Caki2 (cell line): ENCODE measurements around the gene RBFOX1. TPM values are rescaled to one million over a fixed set of nuclear protein-coding genes. Genes with fewer than 3 reads are reported as not detected.

ENCODE experiments used
- DNase-seq: peaks from one replicate; pipeline ENCODE4 v3.0.0-alpha.2; 2015; ENCODE audit warnings: low read depth
- in situ Hi-C: cut with HindIII; loops from 2 replicates; pipeline ENCODE4 v1.10.0; 2016; ENCODE audit warnings: low sequenced_read_pairs, low pct_unique_long_range_greater_than_20kb, mixed read lengths
- total RNA-seq: library from RNA; depleted of rRNA; stranded (reverse); fragments of >200 nt; shearing (Covaris generic); gene quantifications from 2 replicates; pipeline ENCODE4 v1.2.3, GENCODE V29; 2014; ENCODE audit warnings: low replicate concordance

The RBFOX1 gene
- total RNA-seq, 1 experiment from 2014 or later, result 0.24 TPM

DNA sequence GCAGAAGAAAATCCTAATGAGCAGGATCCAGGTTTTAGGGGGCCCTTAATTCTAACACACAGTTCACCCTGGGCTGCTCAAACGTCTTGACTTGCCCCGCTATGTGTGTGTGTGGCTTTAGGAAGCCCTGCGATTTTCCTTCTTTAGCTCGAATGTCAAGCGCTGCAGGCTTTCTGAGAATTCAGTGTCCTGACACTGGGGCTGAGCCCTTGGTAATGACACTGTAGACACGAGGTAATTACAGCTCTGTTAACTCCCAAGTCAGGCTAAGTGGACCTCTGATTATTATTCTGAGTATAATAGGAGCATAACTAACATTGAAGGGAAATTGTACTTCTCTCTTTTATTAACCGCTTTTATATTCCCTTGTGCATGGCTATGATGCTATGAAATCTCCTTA is 202.1 kb downstream of the RBFOX1 start:
- DNase-seq, result no peak
- in situ Hi-C loops, result no loop called here

DNA sequence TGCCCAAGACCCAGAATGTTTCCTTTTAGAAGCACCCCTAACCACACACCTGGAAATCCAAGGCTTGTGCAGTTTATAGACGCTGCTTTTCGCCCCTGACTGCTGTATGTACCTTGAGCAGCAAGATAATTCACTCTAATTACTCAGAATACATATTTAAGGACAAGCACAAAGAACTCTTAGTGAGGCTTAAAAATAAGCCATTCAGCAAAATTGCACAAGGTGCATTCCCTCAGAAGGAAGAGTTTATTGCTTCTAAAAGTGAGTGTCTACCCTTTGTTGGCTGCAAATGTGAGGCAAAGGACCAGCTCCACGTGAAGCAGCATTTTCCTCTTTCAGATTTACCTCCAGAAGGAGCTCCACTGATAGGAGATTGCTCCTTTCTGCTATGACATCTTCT is 208.4 kb downstream of the RBFOX1 start:
- in situ Hi-C loops, result no loop called here

DNA sequence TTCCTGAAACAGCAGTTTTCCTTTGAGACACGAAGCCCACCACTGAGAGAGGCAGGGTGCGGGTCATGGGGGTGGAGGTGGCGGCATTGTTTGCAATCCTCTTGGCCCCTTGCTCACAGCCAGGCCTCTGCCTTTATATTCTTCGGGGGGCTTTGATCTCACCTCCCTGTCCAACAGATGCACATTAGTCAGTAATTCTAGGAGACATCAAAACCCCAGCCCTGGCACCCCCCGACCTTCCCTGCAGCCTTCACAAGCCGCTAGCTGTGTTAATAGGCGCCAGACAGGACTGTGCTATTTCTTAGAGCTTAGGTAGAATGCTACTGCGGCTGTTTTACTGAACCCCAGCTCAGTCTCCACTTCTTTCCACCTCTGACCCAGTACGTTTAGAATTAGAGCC is 212.6 kb downstream of the RBFOX1 start:
- in situ Hi-C loops, result no loop called here
- DNase-seq, result no peak

More for the DNA sequence above, 208.4 kb downstream of the RBFOX1 start:
- DNase-seq, result no peak

DNA sequence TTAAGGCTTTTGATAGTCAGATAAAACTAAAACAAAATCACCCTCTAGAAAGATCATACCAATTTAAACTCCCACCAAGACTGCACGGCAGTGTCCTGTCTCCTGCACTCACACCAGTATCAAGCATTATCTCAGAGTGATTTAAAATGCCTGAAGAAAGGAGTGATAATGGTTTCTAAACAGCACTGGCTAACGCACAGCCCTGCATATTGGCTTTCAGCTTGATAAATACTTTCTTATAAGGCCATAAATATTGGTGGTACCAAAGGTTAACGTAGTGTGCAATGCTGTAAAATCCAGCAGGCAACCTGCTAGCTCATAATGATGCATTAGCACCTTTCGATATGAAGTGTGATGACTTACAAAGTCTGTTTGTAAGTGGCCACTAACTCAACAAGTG is 214.3 kb downstream of the RBFOX1 start:
- no peak for DNase-seq
- in situ Hi-C loops, result no loop called here

DNA sequence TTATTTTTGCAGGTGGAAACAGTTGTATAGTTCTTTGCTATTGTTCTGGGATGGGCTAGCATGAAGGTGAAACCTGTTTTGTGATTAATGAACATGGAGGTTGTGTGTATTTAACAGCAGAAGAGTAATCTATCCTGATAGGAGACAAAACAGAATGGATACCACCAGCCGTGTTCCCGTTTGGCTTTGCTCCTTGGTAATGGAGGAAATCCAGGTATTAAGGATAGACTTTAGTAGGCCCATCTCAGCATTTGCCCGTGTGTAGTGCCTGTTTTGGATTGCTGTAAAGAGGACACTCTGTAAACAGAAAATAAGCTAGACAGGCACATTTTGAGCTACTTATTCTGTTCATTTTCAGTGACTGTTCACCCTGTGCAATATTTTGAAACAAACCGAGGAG is 215.1 kb downstream of the RBFOX1 start:
- in situ Hi-C loops, result no loop called here
- DNase-seq, result no peak

DNA sequence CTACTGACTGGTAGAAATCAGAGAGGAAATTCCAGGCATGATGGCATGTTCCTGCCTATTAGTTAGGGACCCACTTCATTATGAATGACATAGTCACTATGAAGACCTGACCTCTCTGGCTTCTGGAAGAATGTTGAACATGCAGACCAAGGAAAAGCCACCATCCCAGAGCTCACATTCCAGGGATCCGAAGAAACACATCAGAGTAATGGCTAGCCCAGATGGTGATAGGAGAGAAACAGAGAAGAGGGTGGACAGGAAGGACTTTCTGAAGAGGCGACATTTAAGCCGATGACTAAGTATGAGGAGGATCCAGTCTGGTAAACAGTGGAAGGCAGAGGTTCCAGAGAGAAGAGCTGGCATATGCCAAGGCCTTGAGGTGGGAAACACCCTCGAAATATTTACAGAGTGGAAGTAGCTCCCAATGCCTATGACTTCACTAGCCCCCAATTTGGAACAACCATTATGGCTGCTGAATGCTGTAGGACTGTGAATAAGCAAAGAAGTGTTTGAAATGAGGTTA is 216.2 kb downstream of the RBFOX1 start:
- DNase-seq, result no peak
- in situ Hi-C loops, result no loop called here

DNA sequence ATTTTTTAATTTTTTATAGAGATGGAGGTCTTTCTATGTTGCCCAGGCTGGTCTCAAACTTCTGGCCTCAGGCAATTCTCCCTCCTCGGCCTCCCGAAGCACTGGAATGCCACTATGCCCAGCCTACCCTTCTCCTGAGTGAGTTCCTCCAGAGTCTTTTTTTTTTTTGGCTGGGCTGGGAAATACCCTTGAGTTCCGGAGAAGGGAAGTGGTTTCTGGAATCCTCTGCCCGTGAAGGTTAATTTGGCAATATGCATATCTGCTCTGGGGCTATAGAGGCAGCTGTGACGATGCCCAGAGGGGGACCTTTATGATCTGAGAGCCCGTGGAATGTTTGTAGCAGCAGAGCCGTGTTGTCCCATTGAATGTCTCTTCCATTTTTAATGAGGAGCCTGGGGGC is 217.5 kb downstream of the RBFOX1 start:
- in situ Hi-C loops, result no loop called here
- DNase-seq, result no peak

DNA sequence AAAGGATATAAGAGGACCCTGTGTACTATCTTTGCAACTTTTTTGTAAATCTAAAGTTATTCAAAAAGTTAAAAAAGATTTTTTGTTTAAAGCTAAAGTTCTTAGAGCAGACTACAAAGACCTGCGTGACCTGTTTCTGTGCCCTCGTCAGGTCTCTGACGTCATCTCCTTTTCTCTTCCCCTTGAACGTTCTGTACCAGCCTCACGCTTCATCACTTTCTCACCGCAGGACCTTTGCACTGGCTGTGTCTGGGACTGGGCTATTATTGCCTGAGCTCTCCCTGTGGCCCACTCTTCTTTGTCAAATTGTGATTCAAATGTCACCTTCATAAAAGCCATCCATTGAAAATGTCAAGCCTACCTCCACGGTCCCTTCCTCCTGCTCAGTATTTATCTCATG is 222.8 kb downstream of the RBFOX1 start:
- in situ Hi-C loops, result no loop called here
- DNase-seq, result no peak

DNA sequence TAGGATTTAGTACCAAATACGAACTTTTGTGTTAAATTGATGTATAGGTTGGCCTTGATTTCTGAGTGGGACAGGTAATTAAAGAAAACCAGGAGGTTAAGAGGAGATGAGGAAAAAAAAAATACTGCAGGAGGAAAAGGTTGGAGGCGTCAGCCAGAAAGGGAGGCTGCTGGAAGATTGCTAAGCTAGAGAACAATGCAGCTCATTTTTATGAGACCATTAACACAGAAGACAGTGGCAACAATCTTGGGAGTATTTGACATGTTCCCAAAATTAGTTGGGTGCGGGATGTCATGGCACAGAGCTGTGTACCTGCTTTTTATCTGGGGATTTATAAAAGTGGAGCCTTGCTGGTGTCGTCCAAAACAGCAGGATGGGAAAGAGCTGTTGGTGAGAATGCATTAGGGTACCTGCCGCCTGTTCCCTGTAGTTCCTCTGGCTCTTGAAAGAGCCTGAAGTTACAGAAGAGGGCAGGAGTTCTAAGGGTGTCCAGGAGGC is 229.3 kb downstream of the RBFOX1 start:
- no peak for DNase-seq
- in situ Hi-C loops, result no loop called here

DNA sequence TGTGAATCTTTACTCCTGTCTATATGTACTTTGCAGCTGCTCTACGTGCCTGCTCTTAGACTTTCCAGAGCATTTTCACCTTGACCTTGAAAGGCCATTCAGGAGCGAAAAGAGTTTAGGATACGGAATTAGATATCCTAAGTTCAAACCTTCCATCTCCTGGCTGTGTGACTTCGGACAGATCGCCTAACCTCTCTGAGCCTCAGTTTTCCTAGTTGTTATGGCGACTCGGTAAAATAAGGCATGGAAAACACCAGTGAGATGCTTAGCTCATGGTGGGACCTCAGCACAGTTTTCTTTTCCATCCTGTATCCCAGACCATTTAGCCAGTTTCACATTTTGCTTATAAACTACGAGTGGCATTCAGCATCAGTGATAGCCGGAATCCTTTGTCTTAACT is 233.7 kb downstream of the RBFOX1 start:
- DNase-seq, result no peak
- in situ Hi-C loops, result no loop called here

DNA sequence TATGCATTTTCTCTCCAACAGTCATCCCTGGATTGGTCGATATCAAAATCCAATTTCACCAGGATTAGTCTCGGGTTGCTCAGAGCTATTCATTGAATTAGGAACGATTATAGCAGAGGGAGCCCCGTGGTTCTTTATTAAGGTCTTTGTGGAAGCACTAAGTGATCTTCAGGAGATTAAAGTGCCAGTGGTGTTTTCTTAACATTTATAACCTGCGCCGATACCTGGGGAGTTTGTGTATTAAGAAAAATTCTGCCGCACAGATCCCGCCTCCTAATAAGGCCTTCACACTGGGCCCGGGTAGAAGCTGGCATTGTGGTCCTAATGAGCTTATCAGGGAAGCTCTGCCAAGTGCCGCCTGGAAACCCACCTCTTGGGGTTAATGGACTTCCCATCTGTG is 238.7 kb downstream of the RBFOX1 start:
- in situ Hi-C loops, result no loop called here

DNA sequence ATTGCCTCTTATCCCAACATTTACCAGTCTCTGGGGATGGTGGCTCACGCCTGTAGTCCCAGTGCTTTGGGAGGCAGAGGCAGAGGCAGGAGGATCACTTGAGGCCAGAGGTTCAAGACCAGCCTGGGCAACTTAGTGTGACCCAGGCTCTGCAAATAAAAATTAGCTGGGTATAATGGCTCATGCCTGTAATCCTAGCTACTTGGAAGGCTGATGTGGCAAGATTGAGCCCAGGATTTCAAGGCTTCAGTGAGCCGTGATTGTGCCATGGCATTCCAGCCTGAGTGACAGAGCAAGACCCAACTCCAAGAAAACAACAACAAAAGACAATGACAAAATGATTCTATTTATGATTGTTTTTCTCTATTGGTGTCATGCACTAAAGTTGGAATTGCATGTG is 244.9 kb downstream of the RBFOX1 start:
- no peak for DNase-seq
- in situ Hi-C loops, result no loop called here

More for the DNA sequence above, 238.7 kb downstream of the RBFOX1 start:
- no peak for DNase-seq

DNA sequence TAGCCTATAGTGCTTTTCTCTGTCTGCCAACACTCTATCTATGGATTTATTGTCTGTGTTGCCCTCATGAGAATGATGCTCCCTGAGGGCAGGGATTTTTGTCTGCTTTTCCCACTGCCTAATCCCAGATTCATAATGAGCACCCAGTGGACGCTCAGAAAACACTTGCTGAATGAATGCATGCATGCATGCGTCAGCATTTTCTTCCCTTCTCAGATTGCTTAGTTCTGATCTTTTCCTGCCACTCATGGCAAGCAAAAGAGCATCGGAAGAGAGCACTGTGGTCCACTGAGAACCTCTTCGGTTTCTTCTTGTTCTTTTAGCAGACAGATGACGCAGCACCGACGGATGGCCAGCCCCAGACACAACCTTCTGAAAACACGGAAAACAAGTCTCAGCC is 246.8 kb downstream of the RBFOX1 start:
- in situ Hi-C loops, result no loop called here
- no peak for DNase-seq

DNA sequence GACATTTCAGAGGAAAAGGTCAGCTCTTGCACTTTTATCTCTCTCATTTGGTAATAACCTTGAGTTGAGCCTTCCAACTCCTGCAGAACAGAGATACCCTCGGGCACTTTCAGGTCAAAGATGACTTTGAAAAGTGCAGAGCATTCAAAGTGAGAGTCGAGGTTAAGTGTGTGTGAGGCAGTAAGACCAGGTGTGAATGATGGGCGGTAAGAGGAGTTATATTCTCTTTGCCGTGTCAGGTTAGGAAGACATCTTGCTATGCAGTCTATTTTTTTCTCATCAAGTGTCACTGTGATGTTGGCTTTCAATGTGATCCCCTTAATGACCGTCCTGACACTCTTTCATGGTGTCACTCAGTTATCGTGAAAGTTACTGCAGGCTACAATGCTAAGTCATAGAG is 248.5 kb downstream of the RBFOX1 start:
- in situ Hi-C loops, result no loop called here
- DNase-seq, result no peak

DNA sequence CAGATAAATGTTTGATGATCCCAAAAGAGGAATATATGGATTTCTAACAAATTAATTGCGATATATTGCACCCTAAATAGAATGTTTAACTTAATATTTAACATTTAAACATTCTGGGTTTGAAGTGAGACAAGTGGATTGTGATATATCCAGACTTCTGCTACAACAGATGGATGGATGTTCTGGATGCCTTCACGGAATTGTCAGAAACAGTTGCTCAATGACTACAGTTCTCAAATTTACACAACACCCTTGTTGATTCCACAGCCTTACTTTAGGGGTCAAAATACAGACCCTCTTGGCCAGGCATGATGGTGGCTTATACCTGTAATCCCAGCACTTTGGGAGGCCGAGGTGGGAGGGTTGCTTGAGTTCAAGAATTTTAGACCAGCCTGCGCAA is 250.8 kb downstream of the RBFOX1 start:
- no peak for DNase-seq
- in situ Hi-C loops, result no loop called here

DNA sequence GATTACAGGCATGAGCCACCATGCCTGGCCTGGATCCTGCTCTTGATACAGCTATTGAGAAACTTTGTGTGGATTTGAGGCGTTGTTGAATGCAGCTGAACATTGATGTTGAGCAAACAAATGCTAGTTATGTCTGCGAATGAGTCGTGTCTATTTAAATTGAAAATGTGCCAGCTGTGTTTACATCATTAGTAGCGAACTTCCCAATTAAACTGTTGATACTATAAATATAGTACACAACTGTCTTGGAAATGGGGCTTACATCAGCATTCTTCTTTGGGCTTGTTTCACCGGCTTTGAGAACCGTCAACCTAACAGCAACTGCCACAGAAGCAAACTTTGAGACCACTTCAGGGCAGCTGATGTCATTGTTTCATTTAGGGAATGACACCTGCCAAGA is 251.9 kb downstream of the RBFOX1 start:
- in situ Hi-C loops, result no loop called here
- DNase-seq, result no peak

DNA sequence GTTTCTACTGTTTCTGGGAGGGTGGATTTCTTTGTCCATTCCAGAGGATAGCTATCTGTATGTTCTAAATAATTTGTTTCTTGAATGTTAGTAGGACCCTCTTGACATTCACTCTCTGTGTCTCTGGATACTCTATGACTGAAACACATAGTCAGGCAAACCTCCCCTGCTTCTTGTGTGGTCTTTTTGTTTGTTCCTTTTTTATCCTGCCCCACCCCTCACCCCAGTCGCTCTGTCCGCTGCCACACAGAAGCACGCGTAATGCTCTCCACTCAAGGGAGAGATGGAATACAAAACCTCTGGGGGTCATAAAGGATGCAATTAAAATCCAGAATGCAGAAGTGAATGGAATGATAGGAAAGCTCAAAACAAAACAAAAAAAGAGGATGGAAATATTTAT is 253.1 kb downstream of the RBFOX1 start:
- in situ Hi-C loops, result no loop called here
- DNase-seq, result no peak

DNA sequence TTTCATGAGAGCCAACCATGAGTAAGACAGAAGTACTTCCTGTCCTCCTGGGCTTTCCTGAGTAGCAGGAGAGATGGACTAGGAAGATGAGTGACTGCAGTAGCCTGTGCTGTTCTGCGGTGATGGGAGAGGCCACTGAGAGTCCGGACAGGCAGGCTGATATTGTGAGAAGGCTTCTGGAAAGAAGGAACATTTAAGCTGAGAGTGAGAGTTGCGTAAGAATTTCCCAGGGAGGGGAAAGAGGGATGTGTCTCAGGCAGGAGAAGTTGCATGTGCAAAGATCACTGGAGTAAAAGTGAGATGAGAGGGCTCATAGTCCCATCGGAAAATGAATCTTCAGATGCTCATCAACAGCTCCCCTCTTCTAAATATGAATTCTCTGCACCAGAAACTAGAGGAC is 258.3 kb downstream of the RBFOX1 start:
- in situ Hi-C loops, result no loop called here
- DNase-seq, result no peak

DNA sequence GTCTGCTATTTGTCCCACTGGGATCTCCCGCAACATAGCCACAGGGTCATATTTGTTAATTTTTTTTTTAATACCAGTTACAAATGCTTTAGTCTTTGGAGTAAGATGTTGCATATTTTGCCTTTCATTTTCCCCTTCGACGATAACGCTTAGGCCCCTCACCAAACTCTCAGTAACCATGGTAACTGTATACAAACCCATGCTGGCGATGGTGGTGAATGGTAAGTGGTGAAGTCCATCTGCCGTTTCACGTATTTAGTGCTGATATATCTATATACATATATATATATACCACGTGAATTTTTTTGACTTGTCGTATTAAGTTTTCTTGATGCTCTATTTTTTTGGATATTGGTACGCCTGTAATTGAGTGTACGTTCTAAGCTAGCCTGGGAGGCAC is 263.7 kb downstream of the RBFOX1 start:
- DNase-seq, result no peak
- in situ Hi-C loops, result no loop called here

DNA sequence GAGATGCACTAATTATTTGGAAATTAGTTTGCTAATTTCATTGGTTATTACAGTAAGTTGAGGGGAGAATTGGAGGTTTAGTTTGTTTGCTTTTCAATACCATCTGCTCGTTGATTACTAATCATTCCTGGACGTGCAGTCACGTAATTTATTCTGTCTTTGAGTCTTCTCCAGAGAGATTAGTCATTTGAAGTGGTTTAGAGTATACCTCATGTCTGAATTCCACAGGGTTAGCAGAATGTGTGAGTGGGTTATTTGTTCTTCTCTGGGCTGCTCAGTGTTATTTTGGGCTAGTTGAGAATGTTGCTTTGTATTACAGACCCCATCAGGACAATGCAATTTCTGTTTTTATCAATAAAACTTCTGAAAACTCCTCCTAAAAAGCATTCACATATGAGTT is 265.0 kb downstream of the RBFOX1 start:
- in situ Hi-C loops, result no loop called here
- peak; percentile 40 for DNase-seq

DNA sequence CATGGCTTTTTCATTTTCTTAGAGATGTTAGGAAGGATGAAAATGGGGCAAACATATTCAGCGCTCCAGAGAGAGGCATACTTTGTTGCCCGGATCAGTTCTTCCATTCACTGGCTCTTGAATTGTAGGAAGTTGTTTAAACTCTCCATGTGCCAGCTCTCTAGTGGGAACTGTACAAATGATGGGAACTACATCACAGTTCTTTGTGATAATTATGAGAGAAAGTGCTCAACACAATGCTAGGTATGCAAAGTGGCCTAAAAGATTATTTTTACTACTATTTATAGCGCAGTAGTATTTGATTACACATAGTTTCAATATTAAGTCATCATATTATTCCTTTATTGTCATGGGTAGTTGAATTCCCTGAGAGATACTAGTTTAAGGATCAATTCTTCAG is 268.5 kb downstream of the RBFOX1 start:
- in situ Hi-C loops, result no loop called here
- no peak for DNase-seq
